Measurements from ENCODE around the gene NR3C2. TPM values are rescaled to one million over a fixed set of nuclear protein-coding genes. Genes with fewer than 3 reads are reported as not detected.

NR3C2 gene
- total and polyA plus RNA-seq, 2 of the 4 experiments (the other 2 are of a cell fraction), result 1.1 to 2.3 TPM

DNA sequence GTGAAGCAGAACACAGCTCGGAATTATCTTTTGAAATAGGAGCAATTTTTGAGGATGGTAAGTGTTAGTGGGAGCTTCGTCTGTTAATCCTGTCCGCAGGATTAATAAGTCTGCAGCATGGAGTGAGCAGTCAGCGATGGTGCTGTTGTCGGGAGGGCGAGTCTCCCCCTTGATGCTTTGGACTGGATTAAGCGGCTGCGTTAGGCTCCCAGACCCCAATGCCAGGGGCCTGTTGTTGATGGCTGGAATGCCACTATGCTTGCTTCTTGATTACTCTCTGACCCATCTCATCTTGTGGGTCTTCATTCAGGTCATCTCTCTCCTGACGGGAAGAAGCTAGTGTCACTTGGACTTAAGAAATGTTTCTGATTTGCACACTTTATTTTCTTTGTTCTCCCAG lies 377.8 kb downstream of the NR3C2 start:
- Histone ChIP-seq H4K8ac (ENCODE audit: low read depth in 2 of 2, low read length in 2 of 2) (no peak overlapping the region), H3K56ac (ENCODE audit: extremely low read depth, insufficient read depth, low read length) (no peak overlapping the region), H4K20me1 (ENCODE audit: insufficient read depth, low read length) (no peaks in the 10 kb centered on the region), H3K36me3 (ENCODE audit: control insufficient read depth, insufficient read depth, low read length) (peaks cover 11% of the 10 kb centered on the region), H3K9me3 (ENCODE audit: control insufficient read depth, insufficient read depth, low read length) (no peaks in the 10 kb centered on the region), H2AFZ (replicated peaks; ENCODE audit: low read length, poor library complexity) (no peak overlapping the region), H3K4ac (ENCODE audit: low read depth, low read length) (no peak overlapping the region), H4K5ac (ENCODE audit: low read depth, low read length) (no peak overlapping the region), H3K4me2 (ENCODE audit: low read depth, low read length) (no peak overlapping the region), H3K14ac (replicated peaks; ENCODE audit: low read depth, low read length) (no peak overlapping the region), H3K4me3 (ENCODE audit: insufficient read depth, low read depth, low read length) (no peak overlapping the region), H3K18ac (ENCODE audit: low read depth, low read length) (no peak overlapping the region), H3K4me1 (ENCODE audit: control insufficient read depth, insufficient read depth, low read length) (peaks cover 8% of the 10 kb centered on the region; the same call in 1 of the 2 replicates), H2AK5ac (ENCODE audit: low read depth, low read length) (no peak overlapping the region), H2BK5ac (ENCODE audit: low read depth, low read length, poor library complexity, severe bottlenecking) (no peak overlapping the region), H2BK20ac (ENCODE audit: low read depth, low read length) (no peak overlapping the region), H3K27me3 (ENCODE audit: control insufficient read depth, insufficient read depth, low read length) (no peaks in the 10 kb centered on the region), H3K9ac (ENCODE audit: low read depth, low read length) (no peak overlapping the region), H3K9me1 (ENCODE audit: insufficient read depth, low read length) (peaks cover 22% of the 10 kb centered on the region), H3K27ac (ENCODE audit: insufficient read depth, low read length) (no peak overlapping the region), H4K91ac (ENCODE audit: insufficient read depth, low read depth, low read length) (no peak overlapping the region), H2AK9ac (replicated peaks; ENCODE audit: low read depth, low read length, poor library complexity) (no peak overlapping the region), H2BK15ac (ENCODE audit: low read depth, low read length) (no peak overlapping the region), H3K79me1 (ENCODE audit: low read depth in 1 of 2, low read length in 2 of 2) (peaks cover 21 to 60% of the 10 kb centered on the region in 2 experiments), H2BK120ac (ENCODE audit: low read depth, low read length) (no peak overlapping the region), H3K23ac (ENCODE audit: low read depth, low read length) (no peak overlapping the region)
- BruUV-seq (replicated peaks), result no TSS peak
- no peak for ATAC-seq (ENCODE audit: low read depth)
- intact Hi-C loops (cut with micrococcal nuclease) (no loop called here), dilution Hi-C loops (cut with HindIII; ENCODE audit: low sequenced_read_pairs, unreplicated experiment) (no loop called here), in situ Hi-C loops (cut with MboI; ENCODE audit: low sequenced_read_pairs) (no loop called here)
- CTCF ChIA-PET, result interaction anchor here (0.8 kb wide), 1 partner anchor 11 kb away, joined by 3 read pairs; no protein-coding TSS in a partner anchor
- POLR2A ChIA-PET (ENCODE audit: unreplicated experiment), result no interaction called here
- 93% methylated on average over 3 of the region's 9 CpGs; no CpG with 5 or more reads in 1 of the 2 experiments for WGBS, 2 experiments (ENCODE audit: extremely low coverage in 2 of 2, insufficient read length in 1 of 2)
- no peak for TF ChIP-seq CHD1 (IDR thresholded peaks at IDR 0.05; ENCODE audit: low read depth, low read length)
- TF ChIP-seq, protein P1, sequence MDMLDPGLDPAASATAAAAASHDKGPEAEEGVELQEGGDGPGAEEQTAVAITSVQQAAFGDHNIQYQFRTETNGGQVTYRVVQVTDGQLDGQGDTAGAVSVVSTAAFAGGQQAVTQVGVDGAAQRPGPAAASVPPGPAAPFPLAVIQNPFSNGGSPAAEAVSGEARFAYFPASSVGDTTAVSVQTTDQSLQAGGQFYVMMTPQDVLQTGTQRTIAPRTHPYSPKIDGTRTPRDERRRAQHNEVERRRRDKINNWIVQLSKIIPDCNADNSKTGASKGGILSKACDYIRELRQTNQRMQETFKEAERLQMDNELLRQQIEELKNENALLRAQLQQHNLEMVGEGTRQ (IDR thresholded peaks at IDR 0.05; ENCODE audit: low read depth, low read length), result no peak
- no peak for DNase-seq

Data from IMR-90 (cell line).